HEK293T (cell line): ENCODE measurements around the gene AMHR2.
"Not testable (repeated sequence)": the region's sequence is repeated elsewhere in the genome, so short reads cannot be mapped to it uniquely, and the experiment has no call there.

Source experiments
- CTCF ChIA-PET: fragments of 350-600 bp; formaldehyde crosslinking; extraction: SDS; loops from one replicate; lab custom pipeline; 2021; ENCODE audit warnings: antibody characterized with exemption, inconsistent platforms; lab: Yijun Ruan, JAX
- POLR2A ChIA-PET: fragments of 350-600 bp; formaldehyde crosslinking; extraction: SDS; loops from one replicate; lab custom pipeline; 2020; ENCODE audit warnings: antibody characterized with exemption, inconsistent platforms; lab: Yijun Ruan, JAX
- DNase-seq: peaks from one replicate; pipeline ENCODE4 v3.0.0; 2012; ENCODE audit warnings: mixed read lengths; ENCODE audit errors: extremely low spot score
- ARNT ChIP-seq: fragments of 450-650 bp; IDR thresholded peaks from 2 replicates; pipeline ENCODE4 v1.6.1; 2017; ENCODE audit warnings: mild to moderate bottlenecking
- BHLHE40 ChIP-seq: fragments of 450-650 bp; IDR thresholded peaks from 2 replicates; pipeline ENCODE4 v1.6.1; 2016; ENCODE audit warnings: mild to moderate bottlenecking, moderate library complexity, borderline replicate concordance
- CTBP1 ChIP-seq: fragments of 450-650 bp; IDR thresholded peaks from 2 replicates; pipeline ENCODE4 v1.6.1; 2016; ENCODE audit warnings: borderline replicate concordance
- ELF4 ChIP-seq: fragments of 450-650 bp; IDR thresholded peaks from 2 replicates; pipeline ENCODE4 v1.6.1; 2017; ENCODE audit warnings: antibody characterized with exemption
- FOXA1 ChIP-seq: fragments of 450-650 bp; IDR thresholded peaks from 2 replicates; pipeline ENCODE4 v1.6.1; 2016; ENCODE audit warnings: mild to moderate bottlenecking
- FOXK2 ChIP-seq: fragments of 450-650 bp; IDR thresholded peaks from 2 replicates; pipeline ENCODE4 v1.6.1; 2016; ENCODE audit warnings: mild to moderate bottlenecking
- FOXM1 ChIP-seq: fragments of 450-650 bp; IDR thresholded peaks from 2 replicates; pipeline ENCODE4 v1.6.1; 2017; ENCODE audit warnings: mild to moderate bottlenecking, borderline replicate concordance
- HDGF ChIP-seq: fragments of 450-650 bp; IDR thresholded peaks from 2 replicates; pipeline ENCODE4 v1.6.1; 2017; ENCODE audit warnings: antibody characterized with exemption, borderline replicate concordance
- L3MBTL2 ChIP-seq: fragments of 450-650 bp; conservative IDR thresholded peaks from 2 replicates; pipeline ENCODE4 v1.6.1; 2016; ENCODE audit warnings: mild to moderate bottlenecking
- LEF1 ChIP-seq: fragments of 450-650 bp; IDR thresholded peaks from 2 replicates; pipeline ENCODE4 v1.6.1; 2017; ENCODE audit warnings: mild to moderate bottlenecking, borderline replicate concordance
- NFRKB ChIP-seq: fragments of 450-650 bp; IDR thresholded peaks from 2 replicates; pipeline ENCODE4 v1.6.1; 2016; ENCODE audit warnings: mild to moderate bottlenecking, moderate library complexity
- PKNOX1 ChIP-seq: fragments of 450-650 bp; IDR thresholded peaks from 2 replicates; pipeline ENCODE4 v1.6.1; 2016
- SP1 ChIP-seq: fragments of 450-650 bp; IDR thresholded peaks from 2 replicates; pipeline ENCODE4 v1.6.1; 2017
- SUZ12 ChIP-seq: fragments of 450-650 bp; IDR thresholded peaks from 2 replicates; pipeline ENCODE4 v1.6.1; 2016; ENCODE audit warnings: mild to moderate bottlenecking
- TARDBP ChIP-seq: fragments of 450-650 bp; IDR thresholded peaks from 2 replicates; pipeline ENCODE4 v1.6.1; 2016
- ZNF384 ChIP-seq: fragments of 450-650 bp; IDR thresholded peaks from 2 replicates; pipeline ENCODE4 v1.6.1; 2016

AMHR2 gene

GRCh38 chr12:53428741-53429140 lies 5.1 kb downstream of the AMHR2 start:
- no peak for DNase-seq
- CTCF ChIA-PET = no interaction called here
- POLR2A ChIA-PET = interaction anchor here (1.0 to 2.6 kb wide), 3 partner anchors 12 to 72 kb away, joined by 4 to 19 read pairs (median 12); partner anchors contain the start of genes PRR13, SP1 and TARBP2
- TF ChIP-seq LEF1 = no peak
- TF ChIP-seq NFRKB = no peak
- no peak for TF ChIP-seq CTBP1
- no peak for TF ChIP-seq FOXA1
- no peak for TF ChIP-seq ZNF384
- no peak for TF ChIP-seq FOXK2
- TF ChIP-seq ARNT = no peak
- no peak for TF ChIP-seq SUZ12
- no peak for TF ChIP-seq ELF4
- TF ChIP-seq TARDBP = no peak
- no peak for TF ChIP-seq FOXM1
- no peak for TF ChIP-seq SP1
- no peak for TF ChIP-seq HDGF
- no peak for TF ChIP-seq L3MBTL2
- TF ChIP-seq PKNOX1 = no peak
- no peak for TF ChIP-seq BHLHE40

- ChIA-PET POLR2A (interaction anchor here (0.7 to 2.0 kb wide), 2 partner anchors 9 to 11 kb away, joined by 3 to 7 read pairs; partner anchors contain the start of gene PRR13), CTCF (interaction anchor here (1.5 kb wide), 1 partner anchor 9 kb away, joined by 6 read pairs; no protein-coding TSS in a partner anchor)
- TF ChIP-seq ZNF384 (no peak), NFRKB (no peak), BHLHE40 (no peak), FOXM1 (no peak), LEF1 (no peak), SUZ12 (no peak), ARNT (no peak), CTBP1 (no peak), HDGF (no peak), SP1 (no peak), FOXA1 (no peak), PKNOX1 (no peak), ELF4 (no peak), FOXK2 (no peak), TARDBP (no peak)
- DNase-seq = no peak
Observed at GRCh38 chr12:53430116-53430515, 6.5 kb downstream of the AMHR2 start.

- ChIA-PET CTCF (interaction anchor here (1.5 kb wide), 1 partner anchor 10 kb away, joined by 6 read pairs; no protein-coding TSS in a partner anchor), POLR2A (interaction anchor here (1.0 to 2.0 kb wide), 2 partner anchors 10 to 23 kb away, joined by 3 to 7 read pairs; partner anchors contain the start of gene PRR13)
- no peak for DNase-seq
- TF ChIP-seq NFRKB (no peak), SP1 (no peak), FOXK2 (no peak), ARNT (no peak), PKNOX1 (no peak), SUZ12 (no peak), BHLHE40 (no peak), ZNF384 (no peak), L3MBTL2 (no peak), CTBP1 (no peak)
Observed at GRCh38 chr12:53431187-53431586, 7.5 kb downstream of the AMHR2 start.

GRCh38 chr12:53435326-53435725 lies 11.7 kb downstream of the AMHR2 start:
- POLR2A ChIA-PET, DNase-seq, CTCF ChIA-PET: not testable (repeated sequence)

GRCh38 chr12:53439582-53439981 lies 15.9 kb downstream of the AMHR2 start:
- CTCF ChIA-PET = interaction anchor here (0.6 kb wide), 1 partner anchor 121 kb away, joined by 3 read pairs; no protein-coding TSS in a partner anchor
- DNase-seq = not testable (repeated sequence)
- POLR2A ChIA-PET = interaction anchor here (0.7 to 1.1 kb wide), 2 partner anchors 60 to 87 kb away, joined by 3 to 4 read pairs; no protein-coding TSS in a partner anchor

GRCh38 chr12:53441040-53441833 lies 17.6 kb downstream of the AMHR2 start, which contains the start of gene PRR13:
TSS of gene PRR13 (plus strand) at chr12:53441734. CDS start at chr12:53442715, 981 bp downstream.
- POLR2A ChIA-PET = interaction anchor here (0.6 to 1.8 kb wide), 18 partner anchors 8 to 229 kb away, joined by 3 to 19 read pairs (median 5); partner anchors contain the start of genes AAAS, SP1 and TARBP2
- TF ChIP-seq FOXM1 (no peak), SUZ12 (no peak), LEF1 (no peak), NFRKB (no peak), ELF4 (peak; percentile 48), CTBP1 (no peak), PKNOX1 (peak; percentile 98), FOXA1 (no peak), TARDBP (no peak), L3MBTL2 (peak; percentile 81)
- CTCF ChIA-PET = interaction anchor here (1.0 to 1.6 kb wide), 4 partner anchors 10 to 89 kb away, joined by 3 to 7 read pairs (median 4); no protein-coding TSS in a partner anchor
- peak; percentile 97 for DNase-seq
